Endothelial cell of umbilical vein (primary cell): Measurements from ENCODE around the gene SNX30. TPM values are rescaled to one million over a fixed set of nuclear protein-coding genes. Genes with fewer than 3 reads are reported as not detected.

Source experiments
- BruUV-seq: library from RNA; stranded (reverse); fragments of 400-500 nt; replicated peaks from 2 replicates; lab custom pipeline; 2021; lab: Mats Ljungman, UMichigan
- CTCF ChIA-PET: fragments of 300-600, 350-600 bp; sonication (Branson Sonifier 250); formaldehyde crosslinking; loops from one replicate; lab custom pipeline; 2021; ENCODE audit warnings: antibody characterized with exemption, inconsistent platforms; lab: Charles Lee
- POLR2A ChIA-PET: fragments of 300-600, 350-600 bp; sonication (Branson Sonifier 250); formaldehyde crosslinking; loops from one replicate; lab custom pipeline; 2021; ENCODE audit warnings: antibody characterized with exemption, inconsistent platforms; lab: Charles Lee
- DNase-seq: peaks from one replicate; pipeline ENCODE4 v3.0.0-alpha.2; 2011; ENCODE audit warnings: low read depth, low spot score
- FAIRE-seq: peaks from 2 replicates; lab custom pipeline; 2011; peaks lifted over from hg19 to GRCh38; lab: Jason Lieb, UNC
- H2AFZ ChIP-seq: 2 replicates; pipeline ENCODE4 v1.6.0; 2012; ENCODE audit warnings: low read depth, low read length, control low read depth, inconsistent platforms
- H3K27ac ChIP-seq: 2 replicates; pipeline ENCODE4 v1.5.1; 2011; ENCODE audit warnings: low read depth, mild to moderate bottlenecking, control low read depth, low read length, moderate library complexity; ENCODE audit not compliant: insufficient read depth
- H3K27me3 ChIP-seq, 2 experiments: 2 replicates each; pipeline versions ENCODE4 v1.6.0 to v1.6.1; 2011; ENCODE audit warnings: low read length in 2 of 2, mixed read lengths in 1 of 2; ENCODE audit not compliant: control insufficient read depth in 2 of 2, insufficient read depth in 2 of 2
- H3K36me3 ChIP-seq, 2 experiments: 2 replicates in 1 of 2; 3 replicates in 1 of 2; pipeline ENCODE4 v1.5.1; 2011; ENCODE audit warnings: low read length in 2 of 2, mild to moderate bottlenecking in 1 of 2, moderate library complexity in 1 of 2; ENCODE audit not compliant: control insufficient read depth in 2 of 2, insufficient read depth in 2 of 2; ENCODE audit errors: extremely low read depth in 1 of 2
- H3K4me1 ChIP-seq: 3 replicates; pipeline ENCODE4 v1.5.1; 2011; ENCODE audit warnings: mild to moderate bottlenecking, low read length; ENCODE audit not compliant: control insufficient read depth, insufficient read depth; ENCODE audit errors: extremely low read depth
- H3K4me2 ChIP-seq: 2 replicates; pipeline ENCODE4 v1.6.1; 2011; ENCODE audit warnings: low read length, control low read depth, mixed read lengths; ENCODE audit not compliant: insufficient read depth
- H3K4me3 ChIP-seq, 3 experiments: fragments of 200-600 bp in 1 of 3; sonication (generic), shearing (Covaris generic) in 1 of 3; replicated peaks in 1 of 3; 2 replicates each; pipeline ENCODE4 v1.5.1; 2011 to 2016; ENCODE audit warnings: control low read depth in 3 of 3, low read length in 3 of 3, mild to moderate bottlenecking in 2 of 3, inconsistent platforms in 1 of 3, low read depth in 1 of 3, moderate library complexity in 1 of 3; ENCODE audit not compliant: insufficient read depth in 1 of 3
- H3K79me2 ChIP-seq: 2 replicates; pipeline ENCODE4 v1.6.0; 2012; ENCODE audit warnings: low read length, inconsistent platforms; ENCODE audit not compliant: control insufficient read depth, insufficient read depth
- H3K9ac ChIP-seq: replicated peaks from 2 replicates; pipeline ENCODE3; 2011; ENCODE audit warnings: low read length, control low read depth; ENCODE audit not compliant: insufficient read depth; ENCODE audit errors: extremely low read depth
- H3K9me1 ChIP-seq: replicated peaks from 3 replicates; pipeline ENCODE4 v1.6.0; 2011; ENCODE audit warnings: mild to moderate bottlenecking, low read length; ENCODE audit not compliant: control insufficient read depth, insufficient read depth; ENCODE audit errors: extremely low read depth
- H3K9me3 ChIP-seq: replicated peaks from 2 replicates; pipeline ENCODE4 v1.5.1; 2012; ENCODE audit warnings: low read length, inconsistent platforms; ENCODE audit not compliant: control insufficient read depth, insufficient read depth
- H4K20me1 ChIP-seq: replicated peaks from 2 replicates; pipeline ENCODE3; 2011; ENCODE audit warnings: mild to moderate bottlenecking, low read length; ENCODE audit not compliant: control insufficient read depth, insufficient read depth; ENCODE audit errors: extremely low read depth
- CTCF ChIP-seq, 2 donors: IDR thresholded peaks; 1 replicate in 1 of 2; 2 replicates in 1 of 2; pipeline ENCODE4 v1.5.1; 2011; ENCODE audit warnings: low read length in 2 of 2, mild to moderate bottlenecking in 2 of 2, moderate library complexity in 2 of 2, control low read depth in 1 of 2, inconsistent platforms in 1 of 2, low read depth in 1 of 2; ENCODE audit not compliant: insufficient read depth in 1 of 2; ENCODE audit errors: extremely low read depth in 1 of 2
- EZH2 ChIP-seq: IDR thresholded peaks from 2 replicates; pipeline ENCODE4 v1.6.1; 2012; ENCODE audit warnings: borderline replicate concordance, low read depth, mild to moderate bottlenecking, moderate library complexity, low read length, inconsistent platforms; ENCODE audit not compliant: severe bottlenecking
- FOS ChIP-seq: IDR thresholded peaks from 2 replicates; pipeline ENCODE4 v1.6.1; 2011; ENCODE audit warnings: mild to moderate bottlenecking, low read length, moderate library complexity, borderline replicate concordance; ENCODE audit not compliant: insufficient read depth
- GATA2 ChIP-seq: IDR thresholded peaks from 2 replicates; pipeline ENCODE4 v1.7.0; 2011; ENCODE audit warnings: low read depth, mild to moderate bottlenecking, moderate library complexity, mixed read lengths, low read length; ENCODE audit not compliant: insufficient read length, insufficient read depth
- JUN ChIP-seq: IDR thresholded peaks from 2 replicates; pipeline ENCODE4 v1.6.1; 2011; ENCODE audit warnings: borderline replicate concordance, low read depth; ENCODE audit not compliant: insufficient read length, insufficient read depth
- MAX ChIP-seq: IDR thresholded peaks from 2 replicates; pipeline ENCODE4 v1.6.1; 2011; ENCODE audit not compliant: insufficient read depth, insufficient read length
- MYC ChIP-seq: IDR thresholded peaks from one replicate; pipeline ENCODE4 v1.6.1; 2011; ENCODE audit warnings: mild to moderate bottlenecking, low read depth, low read length
- POLR2A ChIP-seq: IDR thresholded peaks from 2 replicates; pipeline ENCODE4 v1.6.1; 2012; ENCODE audit warnings: low read depth, mild to moderate bottlenecking, control low read depth, low read length
- POLR2AphosphoS5 ChIP-seq: IDR thresholded peaks from 2 replicates; pipeline ENCODE4 v1.6.1; 2012; ENCODE audit warnings: low read depth, mild to moderate bottlenecking, control low read depth, low read length, moderate library complexity; ENCODE audit not compliant: insufficient read depth
- dilution Hi-C: fragments of 300-500 bp; cut with MboI; formaldehyde crosslinking; loops from one replicate; pipeline ENCODE4 v1.15.0; 2019; ENCODE audit warnings: low sequenced_read_pairs; ENCODE audit not compliant: extremely low pct_ligation_motif_present
- intact Hi-C: fragments of 100-400 bp; cut with micrococcal nuclease; formaldehyde crosslinking; loops from one replicate; pipeline ENCODE4 v1.10.0; 2022
- polyA plus RNA-seq, 4 experiments: library from polyadenylated mRNA; depleted of rRNA in 3 of 4; stranded (reverse) in 3 of 4; unstranded in 1 of 4; fragments of >200 nt; gene quantifications; 2 replicates each; pipeline versions ENCODE4 v1.2.1 to v1.2.3, GENCODE V29; 2011 to 2012; ENCODE audit warnings: missing spikeins in 1 of 4
- total RNA-seq: library from RNA; stranded (reverse); gene quantifications from 2 replicates; pipeline ENCODE4 v1.2.3, GENCODE V29; 2021

SNX30 gene
- total and polyA plus RNA-seq, 2 donors (not counting 3 experiments of a cell fraction or from before 2014, with no cell fraction given), result 2.8 to 6.3 TPM

- Histone ChIP-seq H3K79me2 (no peaks in the 10 kb centered on the region), H3K27me3 (peaks cover 0 to 3% of the 10 kb centered on the region in 2 experiments), H2AFZ (no peak overlapping the region), H3K27ac (no peak overlapping the region), H3K4me2 (no peak overlapping the region), H3K4me3 (no peak overlapping the region), H3K9me1 (no peaks in the 10 kb centered on the region), H4K20me1 (no peaks in the 10 kb centered on the region), H3K36me3 (no peaks in the 10 kb centered on the region), H3K9ac (no peak overlapping the region), H3K4me1 (no peaks in the 10 kb centered on the region), H3K9me3 (no peaks in the 10 kb centered on the region)
- POLR2A ChIA-PET, result no interaction called here
- FAIRE-seq (no peak), DNase-seq (no peak)
- dilution Hi-C loops, result no loop called here
- BruUV-seq, result no TSS peak
- TF ChIP-seq MAX (no peak), POLR2A (no peak), MYC (no peak), FOS (no peak), GATA2 (no peak), EZH2 (no peak), CTCF (IDR thresholded peaks at IDR 0.05; ENCODE audit: extremely low read depth in 1 of 2, insufficient read depth in 1 of 2, low read depth in 1 of 2, low read length in 2 of 2) (no peak), POLR2AphosphoS5 (no peak), JUN (no peak)
- intact Hi-C loops, result no loop called here
- CTCF ChIA-PET, result no interaction called here
Measured at GRCh38 chr9:112728401-112728800, 22.2 kb upstream of the SNX30 start.
